HT1080 (cell line): ENCODE data around the gene ARAF. TPM values are rescaled to one million over a fixed set of nuclear protein-coding genes. Genes with fewer than 3 reads are reported as not detected.

ENCODE experiments used
- DNase-seq: peaks from one replicate; pipeline ENCODE4 v3.0.0-alpha.2; 2015; ENCODE audit warnings: low read depth
- small RNA-seq: library from RNA; depleted of rRNA; stranded (forward); fragments of <200 nt; gene quantifications from one replicate; pipeline ENCODE3, GENCODE V24; 2014
- total RNA-seq: library from RNA; depleted of rRNA; stranded (reverse); fragments of >200 nt; shearing (Covaris generic); gene quantifications from 2 replicates; pipeline ENCODE4 v1.2.3, GENCODE V29; 2014; rRNA removed

The ARAF gene
- total RNA-seq, 1 experiment from 2014 or later = 32.4 TPM

GRCh38 chrX:47619486-47620302 lies 58.7 kb downstream of the ARAF start, which contains the start of gene SYN1:
Gene SYN1 (minus strand): TSS chrX:47619857. CDS start chrX:47619728, 129 bp downstream.
- DNase-seq = no peak

DNA sequence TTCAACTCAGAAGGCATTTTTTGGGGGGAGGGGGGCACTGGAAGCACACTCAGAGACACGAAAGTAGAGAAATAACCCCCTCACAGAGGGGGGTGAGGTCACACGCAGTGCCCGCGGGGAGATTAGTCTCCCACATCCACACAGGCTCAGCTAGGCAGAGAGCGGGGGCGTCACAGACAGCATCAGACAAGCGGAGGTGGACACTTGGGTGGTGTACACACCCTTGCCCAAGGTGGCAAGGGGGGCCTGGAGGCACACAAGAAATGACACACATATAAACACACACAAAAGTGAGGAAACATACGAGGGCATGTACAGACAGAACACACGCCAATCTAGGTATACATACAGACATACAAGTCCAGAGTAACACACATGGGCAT lies 59.3 kb downstream of the ARAF start:
- DNase-seq = no peak

Small RNAs within 50 kb of the gene (small RNA-seq; reads per million reads assigned to genes)
- not detected for gene MIR4769

Other genes with a start within 250 kb of the ARAF start
- not detected in 2 replicates for gene ZNF157, start 190.6 kb upstream of the ARAF start, total RNA-seq
- gene ZNF41, start 78.0 kb upstream of the ARAF start, total RNA-seq = 8.4 and 8.6 TPM in 2 replicates
- gene TIMP1, start 21.2 kb downstream of the ARAF start, total RNA-seq = 141 and 185 TPM in 2 replicates
- gene SYN1, start 58.7 kb downstream of the ARAF start, total RNA-seq = not detected in 2 replicates
- gene CFP, start 68.7 kb downstream of the ARAF start, total RNA-seq = 0.24 and 0.67 TPM in 2 replicates
- gene ELK1, start 89.4 kb downstream of the ARAF start, total RNA-seq = 31.7 and 40.7 TPM in 2 replicates
- 97.9 and 116 TPM in 2 replicates for gene UXT, start 98.0 kb downstream of the ARAF start, total RNA-seq